ENCODE results near the gene XYLB.

XYLB gene

DNA sequence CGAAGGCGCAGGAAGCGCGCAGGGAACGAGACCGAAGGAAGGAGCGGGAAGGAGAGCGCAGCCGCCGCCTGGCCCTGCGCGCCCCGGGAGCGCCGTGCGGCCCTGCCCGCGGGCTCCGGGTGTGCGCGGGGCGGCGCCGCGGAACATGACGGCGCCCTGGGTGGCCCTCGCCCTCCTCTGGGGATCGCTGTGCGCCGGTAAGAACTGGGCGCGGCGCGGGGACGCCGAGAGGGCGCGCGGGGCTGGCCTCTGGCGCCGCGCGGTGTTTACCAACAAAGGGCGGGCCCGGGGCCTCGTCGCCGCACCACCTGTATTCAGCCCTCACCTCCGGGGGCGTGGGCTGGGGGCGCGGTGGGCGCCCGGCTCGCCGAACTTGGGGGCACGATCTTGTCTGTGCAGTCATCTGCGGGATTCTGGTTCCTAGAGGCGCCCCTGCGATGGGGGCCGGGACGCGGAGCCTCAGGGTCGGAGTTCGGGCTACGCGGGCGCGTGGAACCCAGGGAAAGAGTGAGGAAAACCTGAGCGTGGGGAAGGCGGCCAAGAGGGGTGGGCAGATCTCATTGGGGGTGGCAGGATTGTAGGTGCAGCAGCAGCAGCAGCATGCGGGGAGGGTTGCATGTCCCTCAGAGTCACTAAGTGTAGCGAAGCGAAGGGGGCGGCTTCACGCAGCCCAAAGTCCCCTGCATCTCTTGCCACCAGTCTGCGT lies 107.7 kb downstream of the XYLB start:
- CTCF ChIA-PET: interaction anchor here (1.2 kb wide), 1 partner anchor 26 kb away, joined by 4 read pairs; no protein-coding TSS in a partner anchor
- peak; percentile 42 for DNase-seq (ENCODE audit: extremely low spot score)
- no peak for TF ChIP-seq FOXK2 (IDR thresholded peaks at IDR 0.05)
- no peak for TF ChIP-seq CTBP1 (IDR thresholded peaks at IDR 0.05; ENCODE audit: borderline replicate concordance)
- no peak for TF ChIP-seq NFRKB (IDR thresholded peaks at IDR 0.05)
- TF ChIP-seq HDGF (IDR thresholded peaks at IDR 0.05; ENCODE audit: borderline replicate concordance): no peak
- TF ChIP-seq ZNF384 (IDR thresholded peaks at IDR 0.05): no peak
- TF ChIP-seq LEF1 (IDR thresholded peaks at IDR 0.05; ENCODE audit: borderline replicate concordance): no peak
- TF ChIP-seq FOXA1 (IDR thresholded peaks at IDR 0.05): no peak
- no peak for TF ChIP-seq BHLHE40 (IDR thresholded peaks at IDR 0.05; ENCODE audit: borderline replicate concordance)
- TF ChIP-seq, protein P1, sequence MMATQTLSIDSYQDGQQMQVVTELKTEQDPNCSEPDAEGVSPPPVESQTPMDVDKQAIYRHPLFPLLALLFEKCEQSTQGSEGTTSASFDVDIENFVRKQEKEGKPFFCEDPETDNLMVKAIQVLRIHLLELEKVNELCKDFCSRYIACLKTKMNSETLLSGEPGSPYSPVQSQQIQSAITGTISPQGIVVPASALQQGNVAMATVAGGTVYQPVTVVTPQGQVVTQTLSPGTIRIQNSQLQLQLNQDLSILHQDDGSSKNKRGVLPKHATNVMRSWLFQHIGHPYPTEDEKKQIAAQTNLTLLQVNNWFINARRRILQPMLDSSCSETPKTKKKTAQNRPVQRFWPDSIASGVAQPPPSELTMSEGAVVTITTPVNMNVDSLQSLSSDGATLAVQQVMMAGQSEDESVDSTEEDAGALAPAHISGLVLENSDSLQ (IDR thresholded peaks at IDR 0.05): no peak
- TF ChIP-seq FOXM1 (IDR thresholded peaks at IDR 0.05; ENCODE audit: borderline replicate concordance): no peak
- no peak for TF ChIP-seq ELF4 (IDR thresholded peaks at IDR 0.05)
- TF ChIP-seq SP1 (IDR thresholded peaks at IDR 0.05): no peak
- no peak for TF ChIP-seq TARDBP (IDR thresholded peaks at IDR 0.05)
- TF ChIP-seq L3MBTL2 (conservative IDR thresholded peaks at IDR 0.05): no peak
- TF ChIP-seq SUZ12 (IDR thresholded peaks at IDR 0.05): no peak
- TF ChIP-seq ARNT (IDR thresholded peaks at IDR 0.05): no peak
- POLR2A ChIA-PET: interaction anchor here (0.8 kb wide), 1 partner anchor 9 kb away, joined by 3 read pairs; no protein-coding TSS in a partner anchor

- POLR2A ChIA-PET: interaction anchor here (0.8 kb wide), 1 partner anchor 8 kb away, joined by 3 read pairs; no protein-coding TSS in a partner anchor
- CTCF ChIA-PET: interaction anchor here (1.2 kb wide), 1 partner anchor 25 kb away, joined by 4 read pairs; no protein-coding TSS in a partner anchor
- TF ChIP-seq ELF4 (IDR thresholded peaks at IDR 0.05) (no peak), TARDBP (IDR thresholded peaks at IDR 0.05) (no peak), L3MBTL2 (conservative IDR thresholded peaks at IDR 0.05) (peak; percentile 89)
- peak; percentile 83 for DNase-seq (ENCODE audit: extremely low spot score)
Measured at GRCh38 chr3:38454884-38455638, 108.5 kb downstream of the XYLB start.

- no peak for TF ChIP-seq ZNF384 (IDR thresholded peaks at IDR 0.05)
- TF ChIP-seq TARDBP (IDR thresholded peaks at IDR 0.05): no peak
- TF ChIP-seq BHLHE40 (IDR thresholded peaks at IDR 0.05; ENCODE audit: borderline replicate concordance): no peak
- no peak for TF ChIP-seq L3MBTL2 (conservative IDR thresholded peaks at IDR 0.05)
- no peak for TF ChIP-seq SP1 (IDR thresholded peaks at IDR 0.05)
- TF ChIP-seq ELF4 (IDR thresholded peaks at IDR 0.05): no peak
- no peak for TF ChIP-seq LEF1 (IDR thresholded peaks at IDR 0.05; ENCODE audit: borderline replicate concordance)
- TF ChIP-seq NFRKB (IDR thresholded peaks at IDR 0.05): no peak
- no peak for TF ChIP-seq CTBP1 (IDR thresholded peaks at IDR 0.05; ENCODE audit: borderline replicate concordance)
- no peak for TF ChIP-seq SUZ12 (IDR thresholded peaks at IDR 0.05)
- no peak for TF ChIP-seq ARNT (IDR thresholded peaks at IDR 0.05)
- no peak for TF ChIP-seq HDGF (IDR thresholded peaks at IDR 0.05; ENCODE audit: borderline replicate concordance)
- TF ChIP-seq FOXM1 (IDR thresholded peaks at IDR 0.05; ENCODE audit: borderline replicate concordance): no peak
- TF ChIP-seq, protein P1 (IDR thresholded peaks at IDR 0.05): no peak
- no peak for TF ChIP-seq FOXK2 (IDR thresholded peaks at IDR 0.05)
- TF ChIP-seq FOXA1 (IDR thresholded peaks at IDR 0.05): no peak
- ChIA-PET POLR2A (no interaction called here), CTCF (interaction anchor here (1.2 kb wide), 1 partner anchor 24 kb away, joined by 4 read pairs; no protein-coding TSS in a partner anchor)
- DNase-seq (ENCODE audit: extremely low spot score): no peak
Measured at GRCh38 chr3:38455639-38456430, 109.2 kb downstream of the XYLB start.

GRCh38 chr3:38457111-38458003 lies 110.8 kb downstream of the XYLB start:
- TF ChIP-seq SP1 (IDR thresholded peaks at IDR 0.05) (no peak), FOXA1 (IDR thresholded peaks at IDR 0.05) (no peak)
- TF ChIP-seq, protein P1 (IDR thresholded peaks at IDR 0.05): peak; percentile 63
- CTCF ChIA-PET: interaction anchor here (0.6 to 1.3 kb wide), 2 partner anchors 10 to 67 kb away, joined by 3 to 4 read pairs; no protein-coding TSS in a partner anchor
- POLR2A ChIA-PET: no interaction called here
- DNase-seq (ENCODE audit: extremely low spot score): no peak

Measured in HEK293T (cell line).